Measurements from ENCODE around the gene PTPN2.

- TF ChIP-seq POLR2A (IDR thresholded peaks at IDR 0.05): no peak
- no peak for TF ChIP-seq POLR2AphosphoS5 (IDR thresholded peaks at IDR 0.05)
- TF ChIP-seq CTCF (IDR thresholded peaks at IDR 0.05): no peak
Observed at GRCh38 chr18:12860530-12860929, 23.5 kb downstream of the PTPN2 start.
